Measurements from ENCODE around the gene ACOT8. TPM values are rescaled to one million over a fixed set of nuclear protein-coding genes. Genes with fewer than 3 reads are reported as not detected.

Gene ACOT8
- total and polyA plus RNA-seq, 10 of the 15 experiments (the other 5 are each of a cell fraction or from before 2014, with no cell fraction given), result 5.1 to 47.9 (median 31.8) TPM

DNA sequence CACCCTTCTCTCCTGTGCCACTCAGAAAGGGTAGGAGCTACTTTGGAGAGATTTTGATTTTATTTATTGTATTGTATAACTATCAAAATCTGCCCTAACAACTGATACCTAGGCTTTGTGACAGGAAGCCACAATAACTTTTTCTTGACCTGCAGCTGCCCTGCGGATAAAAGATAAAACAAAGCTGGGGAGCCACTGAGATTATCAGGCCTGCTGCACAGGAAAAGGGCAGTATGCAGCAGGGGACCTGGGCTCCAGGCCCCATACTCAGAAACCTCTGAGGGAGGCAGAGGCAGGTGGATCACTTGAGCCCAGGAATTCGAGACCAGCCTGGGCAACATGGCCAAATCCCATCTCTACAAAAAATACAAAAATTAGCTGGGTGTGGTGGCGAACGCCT, 24.6 kb downstream of the ACOT8 start (continued):
- TF ChIP-seq, protein P1, sequence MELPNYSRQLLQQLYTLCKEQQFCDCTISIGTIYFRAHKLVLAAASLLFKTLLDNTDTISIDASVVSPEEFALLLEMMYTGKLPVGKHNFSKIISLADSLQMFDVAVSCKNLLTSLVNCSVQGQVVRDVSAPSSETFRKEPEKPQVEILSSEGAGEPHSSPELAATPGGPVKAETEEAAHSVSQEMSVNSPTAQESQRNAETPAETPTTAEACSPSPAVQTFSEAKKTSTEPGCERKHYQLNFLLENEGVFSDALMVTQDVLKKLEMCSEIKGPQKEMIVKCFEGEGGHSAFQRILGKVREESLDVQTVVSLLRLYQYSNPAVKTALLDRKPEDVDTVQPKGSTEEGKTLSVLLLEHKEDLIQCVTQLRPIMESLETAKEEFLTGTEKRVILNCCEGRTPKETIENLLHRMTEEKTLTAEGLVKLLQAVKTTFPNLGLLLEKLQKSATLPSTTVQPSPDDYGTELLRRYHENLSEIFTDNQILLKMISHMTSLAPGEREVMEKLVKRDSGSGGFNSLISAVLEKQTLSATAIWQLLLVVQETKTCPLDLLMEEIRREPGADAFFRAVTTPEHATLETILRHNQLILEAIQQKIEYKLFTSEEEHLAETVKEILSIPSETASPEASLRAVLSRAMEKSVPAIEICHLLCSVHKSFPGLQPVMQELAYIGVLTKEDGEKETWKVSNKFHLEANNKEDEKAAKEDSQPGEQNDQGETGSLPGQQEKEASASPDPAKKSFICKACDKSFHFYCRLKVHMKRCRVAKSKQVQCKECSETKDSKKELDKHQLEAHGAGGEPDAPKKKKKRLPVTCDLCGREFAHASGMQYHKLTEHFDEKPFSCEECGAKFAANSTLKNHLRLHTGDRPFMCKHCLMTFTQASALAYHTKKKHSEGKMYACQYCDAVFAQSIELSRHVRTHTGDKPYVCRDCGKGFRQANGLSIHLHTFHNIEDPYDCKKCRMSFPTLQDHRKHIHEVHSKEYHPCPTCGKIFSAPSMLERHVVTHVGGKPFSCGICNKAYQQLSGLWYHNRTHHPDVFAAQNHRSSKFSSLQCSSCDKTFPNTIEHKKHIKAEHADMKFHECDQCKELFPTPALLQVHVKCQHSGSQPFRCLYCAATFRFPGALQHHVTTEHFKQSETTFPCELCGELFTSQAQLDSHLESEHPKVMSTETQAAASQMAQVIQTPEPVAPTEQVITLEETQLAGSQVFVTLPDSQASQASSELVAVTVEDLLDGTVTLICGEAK (IDR thresholded peaks at IDR 0.05; ENCODE audit: borderline replicate concordance), result no peak
- TF ChIP-seq, protein P2, sequence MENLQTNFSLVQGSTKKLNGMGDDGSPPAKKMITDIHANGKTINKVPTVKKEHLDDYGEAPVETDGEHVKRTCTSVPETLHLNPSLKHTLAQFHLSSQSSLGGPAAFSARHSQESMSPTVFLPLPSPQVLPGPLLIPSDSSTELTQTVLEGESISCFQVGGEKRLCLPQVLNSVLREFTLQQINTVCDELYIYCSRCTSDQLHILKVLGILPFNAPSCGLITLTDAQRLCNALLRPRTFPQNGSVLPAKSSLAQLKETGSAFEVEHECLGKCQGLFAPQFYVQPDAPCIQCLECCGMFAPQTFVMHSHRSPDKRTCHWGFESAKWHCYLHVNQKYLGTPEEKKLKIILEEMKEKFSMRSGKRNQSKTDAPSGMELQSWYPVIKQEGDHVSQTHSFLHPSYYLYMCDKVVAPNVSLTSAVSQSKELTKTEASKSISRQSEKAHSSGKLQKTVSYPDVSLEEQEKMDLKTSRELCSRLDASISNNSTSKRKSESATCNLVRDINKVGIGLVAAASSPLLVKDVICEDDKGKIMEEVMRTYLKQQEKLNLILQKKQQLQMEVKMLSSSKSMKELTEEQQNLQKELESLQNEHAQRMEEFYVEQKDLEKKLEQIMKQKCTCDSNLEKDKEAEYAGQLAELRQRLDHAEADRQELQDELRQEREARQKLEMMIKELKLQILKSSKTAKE (IDR thresholded peaks at IDR 0.05; ENCODE audit: low read depth, poor library complexity, severe bottlenecking), result no peak
- TF ChIP-seq, protein P3, sequence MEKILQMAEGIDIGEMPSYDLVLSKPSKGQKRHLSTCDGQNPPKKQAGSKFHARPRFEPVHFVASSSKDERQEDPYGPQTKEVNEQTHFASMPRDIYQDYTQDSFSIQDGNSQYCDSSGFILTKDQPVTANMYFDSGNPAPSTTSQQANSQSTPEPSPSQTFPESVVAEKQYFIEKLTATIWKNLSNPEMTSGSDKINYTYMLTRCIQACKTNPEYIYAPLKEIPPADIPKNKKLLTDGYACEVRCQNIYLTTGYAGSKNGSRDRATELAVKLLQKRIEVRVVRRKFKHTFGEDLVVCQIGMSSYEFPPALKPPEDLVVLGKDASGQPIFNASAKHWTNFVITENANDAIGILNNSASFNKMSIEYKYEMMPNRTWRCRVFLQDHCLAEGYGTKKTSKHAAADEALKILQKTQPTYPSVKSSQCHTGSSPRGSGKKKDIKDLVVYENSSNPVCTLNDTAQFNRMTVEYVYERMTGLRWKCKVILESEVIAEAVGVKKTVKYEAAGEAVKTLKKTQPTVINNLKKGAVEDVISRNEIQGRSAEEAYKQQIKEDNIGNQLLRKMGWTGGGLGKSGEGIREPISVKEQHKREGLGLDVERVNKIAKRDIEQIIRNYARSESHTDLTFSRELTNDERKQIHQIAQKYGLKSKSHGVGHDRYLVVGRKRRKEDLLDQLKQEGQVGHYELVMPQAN (conservative IDR thresholded peaks at IDR 0.05), result no peak
- TF ChIP-seq, protein P4, sequence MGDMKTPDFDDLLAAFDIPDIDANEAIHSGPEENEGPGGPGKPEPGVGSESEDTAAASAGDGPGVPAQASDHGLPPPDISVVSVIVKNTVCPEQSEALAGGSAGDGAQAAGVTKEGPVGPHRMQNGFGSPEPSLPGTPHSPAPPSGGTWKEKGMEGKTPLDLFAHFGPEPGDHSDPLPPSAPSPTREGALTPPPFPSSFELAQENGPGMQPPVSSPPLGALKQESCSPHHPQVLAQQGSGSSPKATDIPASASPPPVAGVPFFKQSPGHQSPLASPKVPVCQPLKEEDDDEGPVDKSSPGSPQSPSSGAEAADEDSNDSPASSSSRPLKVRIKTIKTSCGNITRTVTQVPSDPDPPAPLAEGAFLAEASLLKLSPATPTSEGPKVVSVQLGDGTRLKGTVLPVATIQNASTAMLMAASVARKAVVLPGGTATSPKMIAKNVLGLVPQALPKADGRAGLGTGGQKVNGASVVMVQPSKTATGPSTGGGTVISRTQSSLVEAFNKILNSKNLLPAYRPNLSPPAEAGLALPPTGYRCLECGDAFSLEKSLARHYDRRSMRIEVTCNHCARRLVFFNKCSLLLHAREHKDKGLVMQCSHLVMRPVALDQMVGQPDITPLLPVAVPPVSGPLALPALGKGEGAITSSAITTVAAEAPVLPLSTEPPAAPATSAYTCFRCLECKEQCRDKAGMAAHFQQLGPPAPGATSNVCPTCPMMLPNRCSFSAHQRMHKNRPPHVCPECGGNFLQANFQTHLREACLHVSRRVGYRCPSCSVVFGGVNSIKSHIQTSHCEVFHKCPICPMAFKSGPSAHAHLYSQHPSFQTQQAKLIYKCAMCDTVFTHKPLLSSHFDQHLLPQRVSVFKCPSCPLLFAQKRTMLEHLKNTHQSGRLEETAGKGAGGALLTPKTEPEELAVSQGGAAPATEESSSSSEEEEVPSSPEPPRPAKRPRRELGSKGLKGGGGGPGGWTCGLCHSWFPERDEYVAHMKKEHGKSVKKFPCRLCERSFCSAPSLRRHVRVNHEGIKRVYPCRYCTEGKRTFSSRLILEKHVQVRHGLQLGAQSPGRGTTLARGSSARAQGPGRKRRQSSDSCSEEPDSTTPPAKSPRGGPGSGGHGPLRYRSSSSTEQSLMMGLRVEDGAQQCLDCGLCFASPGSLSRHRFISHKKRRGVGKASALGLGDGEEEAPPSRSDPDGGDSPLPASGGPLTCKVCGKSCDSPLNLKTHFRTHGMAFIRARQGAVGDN (IDR thresholded peaks at IDR 0.05), result no peak
- TF ChIP-seq HCFC1 (IDR thresholded peaks at IDR 0.05; ENCODE audit: low read length) (no peak), BHLHE40 (IDR thresholded peaks at IDR 0.05; ENCODE audit: borderline replicate concordance in 1 of 2, low read depth in 2 of 2, low read length in 1 of 2) (no peak), SIN3A (IDR thresholded peaks at IDR 0.05; ENCODE audit: low read depth, low read length) (no peak), RAD21 (IDR thresholded peaks at IDR 0.05; ENCODE audit: insufficient read depth, low read depth, low read length) (no peak), GABPA (IDR thresholded peaks at IDR 0.05; ENCODE audit: low read depth) (no peak), SRF (IDR thresholded peaks at IDR 0.05; ENCODE audit: low read depth in 2 of 2, low read length in 2 of 2) (no peak), NR2C1 (IDR thresholded peaks at IDR 0.05) (no peak), PAX5 (IDR thresholded peaks at IDR 0.05; ENCODE audit: borderline replicate concordance, low read depth, low read length) (no peak), NFXL1 (IDR thresholded peaks at IDR 0.05; ENCODE audit: borderline replicate concordance) (no peak), ZSCAN29 (IDR thresholded peaks at IDR 0.05) (no peak), POLR2A (IDR thresholded peaks at IDR 0.05; ENCODE audit: low read depth, low read length) (no peak)
- TF ChIP-seq, protein P5, sequence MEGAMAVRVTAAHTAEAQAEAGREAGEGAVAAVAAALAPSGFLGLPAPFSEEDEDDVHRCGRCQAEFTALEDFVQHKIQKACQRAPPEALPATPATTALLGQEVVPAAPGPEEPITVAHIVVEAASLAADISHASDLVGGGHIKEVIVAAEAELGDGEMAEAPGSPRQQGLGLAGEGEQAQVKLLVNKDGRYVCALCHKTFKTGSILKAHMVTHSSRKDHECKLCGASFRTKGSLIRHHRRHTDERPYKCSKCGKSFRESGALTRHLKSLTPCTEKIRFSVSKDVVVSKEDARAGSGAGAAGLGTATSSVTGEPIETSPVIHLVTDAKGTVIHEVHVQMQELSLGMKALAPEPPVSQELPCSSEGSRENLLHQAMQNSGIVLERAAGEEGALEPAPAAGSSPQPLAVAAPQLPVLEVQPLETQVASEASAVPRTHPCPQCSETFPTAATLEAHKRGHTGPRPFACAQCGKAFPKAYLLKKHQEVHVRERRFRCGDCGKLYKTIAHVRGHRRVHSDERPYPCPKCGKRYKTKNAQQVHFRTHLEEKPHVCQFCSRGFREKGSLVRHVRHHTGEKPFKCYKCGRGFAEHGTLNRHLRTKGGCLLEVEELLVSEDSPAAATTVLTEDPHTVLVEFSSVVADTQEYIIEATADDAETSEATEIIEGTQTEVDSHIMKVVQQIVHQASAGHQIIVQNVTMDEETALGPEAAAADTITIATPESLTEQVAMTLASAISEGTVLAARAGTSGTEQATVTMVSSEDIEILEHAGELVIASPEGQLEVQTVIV (IDR thresholded peaks at IDR 0.05; ENCODE audit: borderline replicate concordance, partially characterized antibody), result no peak

All from GM12878 (cell line).